Measurements from ENCODE around the gene SLC22A23.

SLC22A23 gene

DNA sequence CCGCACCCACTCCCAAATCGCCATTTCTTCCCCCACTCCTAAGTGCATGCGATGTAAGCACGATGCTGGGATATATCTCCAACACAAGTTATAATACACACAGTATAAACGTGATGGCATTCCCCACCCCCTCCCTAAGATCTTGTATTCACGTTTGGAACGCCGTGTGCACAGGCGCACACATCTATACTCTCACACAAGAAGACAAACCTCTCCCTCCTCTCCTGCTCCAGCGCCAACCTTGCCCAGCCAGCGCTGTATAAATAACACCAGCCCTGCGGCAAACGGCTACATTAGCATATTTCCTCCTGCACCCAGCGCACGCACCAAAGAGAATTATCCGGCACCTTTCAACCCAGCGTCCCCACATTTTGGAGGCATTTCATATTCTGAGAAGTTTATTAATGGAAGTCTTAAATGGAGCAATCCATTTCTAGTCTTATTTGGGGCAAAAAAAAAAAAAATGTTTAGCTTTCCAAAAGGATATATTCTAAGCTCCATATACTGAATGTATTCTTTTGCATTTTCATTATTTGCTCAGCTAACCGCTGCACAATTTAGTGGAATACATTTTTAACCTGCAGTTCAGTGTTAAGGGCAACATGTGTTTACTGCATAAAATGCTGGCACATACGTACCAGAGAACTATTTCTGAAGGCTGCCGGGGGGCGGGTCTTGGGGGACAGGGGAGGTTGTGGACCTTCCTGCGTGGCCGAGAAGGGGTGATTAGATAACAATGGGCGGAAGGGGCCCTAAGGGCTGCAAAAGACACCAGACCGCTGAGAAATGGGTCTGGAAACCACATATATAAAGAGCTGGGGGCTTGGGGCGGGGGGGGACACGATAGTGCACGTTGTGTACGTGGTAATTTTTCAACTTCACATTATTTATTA lies 1.1 kb upstream of the SLC22A23 start:
- H3K36me3 Mint-ChIP-seq (ENCODE audit: low read depth), result no peaks in the 10 kb centered on the region
- peak overlapping the region; percentile 65 for H3K27ac Mint-ChIP-seq
- H3K9me3 Mint-ChIP-seq, result no peaks in the 10 kb centered on the region
- H3K27me3 Mint-ChIP-seq (ENCODE audit: low read depth), result peaks cover 48% of the 10 kb centered on the region
- no peak for DNase-seq (ENCODE audit: low spot score)
- H3K4me1 Mint-ChIP-seq (ENCODE audit: low read depth), result peaks cover 6% of the 10 kb centered on the region
- H3K4me3 Mint-ChIP-seq, result peak overlapping the region; percentile 84

DNA sequence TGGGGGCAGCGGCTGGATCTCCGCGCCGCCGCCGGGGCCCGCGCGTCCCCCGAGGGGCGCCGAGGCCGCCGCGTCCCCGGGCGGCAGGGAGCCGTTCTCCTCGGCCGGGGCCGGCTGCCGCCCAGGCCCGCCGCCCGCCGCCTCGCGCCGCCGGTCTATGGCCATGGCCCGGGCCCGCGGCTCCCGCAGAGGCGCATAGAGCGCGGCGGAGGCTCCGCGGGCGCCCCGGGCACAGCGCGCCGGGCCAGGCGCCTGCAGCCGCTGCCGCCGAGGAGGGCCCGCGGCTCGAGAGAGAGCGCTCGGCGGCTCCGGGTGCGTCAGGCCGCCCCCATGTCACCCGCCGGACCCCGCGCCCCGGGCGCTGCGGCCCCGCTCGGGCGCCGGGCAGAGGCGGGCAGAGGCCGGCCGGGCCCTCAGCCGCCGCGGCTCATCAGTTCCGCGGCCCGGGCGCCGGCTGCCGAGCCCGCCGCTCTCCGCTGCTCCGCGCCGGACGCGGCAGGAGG lies 404 bp downstream of the SLC22A23 start:
- no peak overlapping the region for H3K4me3 Mint-ChIP-seq
- H3K9me3 Mint-ChIP-seq, result no peaks in the 10 kb centered on the region
- no peaks in the 10 kb centered on the region for H3K36me3 Mint-ChIP-seq (ENCODE audit: low read depth)
- DNase-seq (ENCODE audit: low spot score), result peak; percentile 9
- peaks cover 49% of the 10 kb centered on the region for H3K27me3 Mint-ChIP-seq (ENCODE audit: low read depth)
- peaks cover 6% of the 10 kb centered on the region for H3K4me1 Mint-ChIP-seq (ENCODE audit: low read depth)
- H3K27ac Mint-ChIP-seq, result no peak overlapping the region

DNA sequence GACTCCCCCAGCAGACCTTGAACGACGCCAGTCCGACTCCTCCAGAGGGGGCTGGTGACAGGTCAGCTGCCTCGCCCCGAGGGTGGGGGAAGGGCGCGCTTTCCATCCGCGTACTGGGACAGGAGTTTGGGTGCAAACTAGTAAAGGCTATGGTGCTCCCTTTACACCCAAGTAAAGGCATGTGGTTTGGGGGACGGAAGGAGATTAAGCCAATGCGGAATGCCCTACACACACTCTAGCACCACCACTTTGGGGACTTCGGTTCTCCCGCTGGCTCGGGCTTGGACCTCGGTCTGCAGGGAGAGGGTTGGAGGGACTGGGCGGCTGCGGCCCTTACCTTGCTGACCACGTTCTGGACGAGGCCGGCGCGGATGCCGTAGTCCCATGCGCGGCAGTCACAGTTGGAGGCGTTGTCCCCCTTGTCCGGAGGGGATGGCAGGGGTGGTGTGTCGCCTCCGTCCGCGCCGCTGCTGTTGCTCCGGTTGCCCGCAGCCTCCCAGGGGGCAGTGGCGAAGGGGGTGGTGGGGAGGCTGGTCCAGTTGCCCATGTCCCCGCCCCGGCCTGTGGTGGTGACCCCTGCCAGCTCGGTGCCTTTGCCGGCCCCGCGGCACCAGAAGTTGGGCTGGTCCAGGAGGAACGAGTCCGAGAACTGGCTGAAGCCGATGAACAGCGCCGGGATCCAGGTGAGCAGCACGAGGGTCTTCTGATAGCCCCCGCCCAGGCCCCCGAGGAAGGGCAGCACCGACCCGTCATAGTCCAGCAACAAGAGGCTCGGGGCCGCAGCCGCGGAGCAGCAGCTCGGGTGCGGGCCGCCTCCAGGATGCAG lies 1.1 kb downstream of the SLC22A23 start:
- Mint-ChIP-seq H3K27ac (no peak overlapping the region), H3K4me3 (no peak overlapping the region), H3K4me1 (ENCODE audit: low read depth) (peaks cover 6% of the 10 kb centered on the region), H3K27me3 (ENCODE audit: low read depth) (peaks cover 47% of the 10 kb centered on the region), H3K9me3 (no peaks in the 10 kb centered on the region), H3K36me3 (ENCODE audit: low read depth) (no peaks in the 10 kb centered on the region)
- DNase-seq (ENCODE audit: low spot score), result no peak

DNA sequence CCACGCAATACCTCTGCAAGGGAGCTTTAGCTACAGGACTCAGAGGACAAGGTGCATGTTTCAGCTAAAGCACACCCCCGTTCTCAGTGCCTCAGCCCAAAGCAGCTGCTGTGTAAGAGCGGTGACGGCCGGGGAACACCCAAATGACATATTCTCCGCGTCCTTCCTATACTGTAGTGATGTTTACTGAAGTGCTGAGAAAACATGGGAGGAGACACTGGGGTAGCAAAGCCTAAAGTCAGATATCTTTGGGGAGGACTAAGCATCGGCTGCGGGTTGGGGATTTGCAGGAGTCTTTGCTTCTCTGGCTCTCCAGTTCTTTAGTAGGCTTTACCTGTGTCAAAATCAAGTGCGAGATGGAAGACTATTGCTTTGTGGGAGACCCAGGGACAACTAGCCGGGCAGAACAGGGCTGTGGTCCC lies 1.7 kb downstream of the SLC22A23 start:
- Mint-ChIP-seq H3K36me3 (ENCODE audit: low read depth) (no peaks in the 10 kb centered on the region), H3K9me3 (no peaks in the 10 kb centered on the region), H3K4me3 (no peak overlapping the region), H3K27me3 (ENCODE audit: low read depth) (peaks cover 44% of the 10 kb centered on the region), H3K27ac (no peak overlapping the region), H3K4me1 (ENCODE audit: low read depth) (peaks cover 6% of the 10 kb centered on the region)
- no peak for DNase-seq (ENCODE audit: low spot score)

DNA sequence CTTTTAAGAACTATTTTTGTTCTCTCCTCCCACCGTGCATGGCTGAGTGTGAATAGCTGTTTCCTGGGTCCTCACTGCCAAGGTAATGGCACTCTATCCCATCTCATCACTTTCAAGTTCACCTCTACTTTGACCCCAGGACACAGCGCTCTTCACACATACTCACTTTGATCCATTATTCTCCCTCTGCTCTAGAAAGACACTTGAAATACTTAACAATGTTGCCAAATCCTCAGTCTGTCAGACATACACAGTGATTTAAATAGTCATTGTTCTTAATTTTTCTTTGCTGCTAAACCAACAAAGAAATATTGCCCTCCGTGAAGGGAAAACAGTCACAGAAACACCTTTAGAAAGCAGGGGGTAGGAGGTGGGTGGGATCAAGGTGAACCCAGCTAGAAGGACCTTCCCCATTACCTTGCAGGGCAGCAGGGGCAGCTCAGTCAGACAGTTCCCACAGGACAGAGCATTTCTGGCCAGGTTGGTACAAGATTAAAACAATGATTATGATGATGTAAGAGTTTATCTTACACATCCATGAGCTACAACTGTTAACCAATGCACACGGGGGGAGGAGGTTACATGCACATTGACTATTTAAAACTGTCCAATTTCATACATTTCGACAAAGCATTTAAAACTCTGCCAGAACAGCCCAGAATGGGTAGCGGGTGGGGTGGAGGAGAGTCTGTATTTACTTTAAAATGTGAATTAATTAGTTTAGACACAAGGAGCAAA lies 2.4 kb downstream of the SLC22A23 start:
- Mint-ChIP-seq H3K4me3 (no peak overlapping the region), H3K36me3 (ENCODE audit: low read depth) (no peaks in the 10 kb centered on the region), H3K9me3 (no peaks in the 10 kb centered on the region), H3K27me3 (ENCODE audit: low read depth) (peaks cover 42% of the 10 kb centered on the region), H3K4me1 (ENCODE audit: low read depth) (peaks cover 6% of the 10 kb centered on the region), H3K27ac (no peak overlapping the region)
- DNase-seq (ENCODE audit: low spot score), result no peak

DNA sequence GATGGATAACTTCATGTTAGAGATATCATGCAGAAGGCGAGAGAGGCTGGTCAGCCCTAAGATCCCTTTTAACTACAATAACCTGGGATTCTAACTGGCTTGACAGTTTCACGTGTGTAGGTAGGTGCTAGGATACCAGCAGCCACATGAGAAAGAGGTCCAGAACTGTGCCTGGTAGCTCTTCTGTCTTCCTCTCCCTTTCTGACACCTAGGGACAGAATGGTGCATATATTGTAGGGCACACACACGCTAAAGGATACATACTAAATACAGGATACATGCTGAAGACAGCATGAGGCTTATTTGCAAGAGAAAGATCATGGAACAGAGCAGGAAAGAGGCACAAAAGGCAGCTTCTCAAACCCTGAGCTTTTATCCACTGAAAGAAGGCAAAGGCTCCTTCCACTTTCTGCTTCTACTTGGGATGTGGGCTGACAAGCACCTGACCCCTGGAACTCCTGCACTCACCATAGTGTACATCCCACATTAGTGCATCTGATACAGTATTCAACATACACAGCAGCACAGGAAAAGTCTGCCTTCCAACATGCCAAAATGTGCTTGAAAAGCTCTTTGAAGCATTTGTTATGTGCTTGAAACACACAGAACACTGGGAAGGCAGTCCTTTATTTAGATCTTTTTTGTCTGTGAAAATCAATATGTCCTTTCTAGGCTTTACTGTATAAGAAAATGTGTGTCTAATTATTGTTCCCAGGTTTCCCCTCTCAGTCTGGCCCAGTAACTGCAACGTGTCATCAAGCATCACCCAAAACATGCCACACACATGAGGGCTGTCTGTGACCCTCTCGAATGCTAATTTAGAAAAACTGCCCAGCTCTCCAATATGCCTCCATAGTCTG lies 3.2 kb downstream of the SLC22A23 start:
- no peak for DNase-seq (ENCODE audit: low spot score)
- H3K4me3 Mint-ChIP-seq, result no peak overlapping the region
- H3K27me3 Mint-ChIP-seq (ENCODE audit: low read depth), result peaks cover 34% of the 10 kb centered on the region
- H3K4me1 Mint-ChIP-seq (ENCODE audit: low read depth), result peaks cover 8% of the 10 kb centered on the region
- H3K27ac Mint-ChIP-seq, result no peak overlapping the region
- no peaks in the 10 kb centered on the region for H3K36me3 Mint-ChIP-seq (ENCODE audit: low read depth)
- H3K9me3 Mint-ChIP-seq, result no peaks in the 10 kb centered on the region

DNA sequence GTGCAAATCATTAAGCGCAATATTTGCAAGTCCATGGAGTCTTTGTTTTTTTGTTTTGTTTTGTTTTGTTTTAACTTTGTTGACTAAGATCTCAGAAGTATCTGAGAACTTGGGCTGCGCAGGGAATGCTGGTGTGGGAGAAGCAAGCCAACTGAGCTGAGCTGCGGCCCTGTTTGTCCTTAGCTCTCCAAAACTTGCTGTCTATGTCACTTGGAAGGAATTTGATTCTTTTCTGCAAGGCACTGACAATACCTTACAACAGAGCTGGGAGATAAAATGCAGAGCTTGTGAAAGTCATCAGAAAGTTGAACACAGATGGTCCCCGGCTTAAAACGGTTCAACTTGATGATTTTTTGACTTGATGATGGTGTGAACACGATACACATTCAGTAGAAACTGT lies 5.4 kb downstream of the SLC22A23 start:
- H3K4me3 Mint-ChIP-seq, result no peak overlapping the region
- H3K4me1 Mint-ChIP-seq (ENCODE audit: low read depth), result peaks cover 2% of the 10 kb centered on the region
- no peaks in the 10 kb centered on the region for H3K9me3 Mint-ChIP-seq
- DNase-seq (ENCODE audit: low spot score), result no peak
- H3K27ac Mint-ChIP-seq, result no peak overlapping the region
- no peaks in the 10 kb centered on the region for H3K36me3 Mint-ChIP-seq (ENCODE audit: low read depth)
- peaks cover 26% of the 10 kb centered on the region for H3K27me3 Mint-ChIP-seq (ENCODE audit: low read depth)

DNA sequence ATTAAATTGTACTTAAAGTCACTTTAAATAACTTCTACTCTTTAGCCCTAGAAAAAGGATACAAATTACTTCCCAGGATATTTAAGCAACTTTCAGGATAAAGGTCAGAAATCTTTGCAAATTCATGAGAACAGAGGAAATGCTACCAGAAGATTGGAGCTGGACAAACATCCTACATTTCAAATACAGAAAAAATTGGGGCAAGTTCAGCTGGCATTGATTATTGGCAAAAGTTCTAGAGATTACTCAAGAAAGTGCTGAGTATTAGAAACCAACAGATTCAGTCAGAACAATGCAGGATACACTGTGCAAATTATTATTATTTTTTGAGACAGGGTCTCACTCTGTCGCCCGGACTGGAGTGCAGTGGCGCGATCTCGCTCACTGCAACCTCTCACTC lies 6.0 kb downstream of the SLC22A23 start:
- no peaks in the 10 kb centered on the region for H3K9me3 Mint-ChIP-seq
- peaks cover 26% of the 10 kb centered on the region for H3K27me3 Mint-ChIP-seq (ENCODE audit: low read depth)
- no peak for DNase-seq (ENCODE audit: low spot score)
- no peak overlapping the region for H3K27ac Mint-ChIP-seq
- H3K4me3 Mint-ChIP-seq, result no peak overlapping the region
- no peaks in the 10 kb centered on the region for H3K36me3 Mint-ChIP-seq (ENCODE audit: low read depth)
- H3K4me1 Mint-ChIP-seq (ENCODE audit: low read depth), result peaks cover 2% of the 10 kb centered on the region

DNA sequence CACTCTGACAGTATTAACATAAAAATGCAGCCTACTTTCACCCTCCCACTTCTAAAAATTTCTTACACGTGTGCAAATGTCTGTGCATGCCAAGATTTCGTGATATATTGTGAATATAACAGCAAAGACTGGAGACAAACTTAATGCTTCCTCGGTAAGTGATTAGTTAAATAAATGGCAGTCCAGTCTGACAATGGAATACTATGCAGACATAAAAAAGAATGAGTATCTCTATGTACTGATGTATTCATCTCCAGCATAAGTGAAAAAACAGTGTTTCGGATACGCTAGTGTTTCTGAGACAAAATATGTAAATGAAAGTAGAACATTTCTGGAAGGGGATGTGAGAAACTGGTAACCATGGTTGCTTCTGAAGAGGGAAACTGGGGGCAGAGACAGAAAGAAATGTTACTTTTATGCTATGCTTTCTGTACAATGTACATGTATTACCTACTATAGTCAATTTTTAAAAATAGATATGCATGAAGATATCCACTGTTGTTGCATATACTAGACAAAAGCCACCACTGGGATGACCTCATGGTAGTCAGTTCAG lies 7.0 kb downstream of the SLC22A23 start:
- Mint-ChIP-seq H3K27ac (no peak overlapping the region), H3K36me3 (ENCODE audit: low read depth) (no peaks in the 10 kb centered on the region)

DNA sequence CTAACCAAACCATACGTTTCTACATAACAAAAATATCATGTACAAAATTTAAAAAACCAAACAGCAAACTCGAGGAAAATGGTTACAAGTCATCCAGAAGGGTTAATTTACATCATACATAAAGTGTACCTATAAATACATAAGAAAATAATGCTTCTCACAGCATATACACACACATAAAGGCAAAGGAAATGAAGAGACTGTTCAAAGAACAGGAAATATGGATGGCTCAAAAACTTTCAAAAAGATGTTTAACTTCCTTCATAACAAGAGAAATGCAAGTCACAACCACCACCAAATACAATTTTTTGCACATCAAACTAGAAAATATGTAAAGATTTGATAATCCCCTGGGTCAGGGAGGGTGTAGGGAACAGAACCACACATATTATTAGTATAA lies 7.5 kb downstream of the SLC22A23 start:
- no peak overlapping the region for H3K4me3 Mint-ChIP-seq
- DNase-seq (ENCODE audit: low spot score), result no peak
- H3K4me1 Mint-ChIP-seq (ENCODE audit: low read depth), result peaks cover 2% of the 10 kb centered on the region
- no peak overlapping the region for H3K27ac Mint-ChIP-seq
- H3K36me3 Mint-ChIP-seq (ENCODE audit: low read depth), result no peaks in the 10 kb centered on the region
- peaks cover 26% of the 10 kb centered on the region for H3K27me3 Mint-ChIP-seq (ENCODE audit: low read depth)
- no peaks in the 10 kb centered on the region for H3K9me3 Mint-ChIP-seq

More for the DNA sequence above, 7.0 kb downstream of the SLC22A23 start:
- Mint-ChIP-seq H3K27me3 (ENCODE audit: low read depth) (peaks cover 26% of the 10 kb centered on the region), H3K9me3 (no peaks in the 10 kb centered on the region), H3K4me3 (no peak overlapping the region), H3K4me1 (ENCODE audit: low read depth) (peaks cover 2% of the 10 kb centered on the region)
- DNase-seq (ENCODE audit: low spot score), result no peak

DNA sequence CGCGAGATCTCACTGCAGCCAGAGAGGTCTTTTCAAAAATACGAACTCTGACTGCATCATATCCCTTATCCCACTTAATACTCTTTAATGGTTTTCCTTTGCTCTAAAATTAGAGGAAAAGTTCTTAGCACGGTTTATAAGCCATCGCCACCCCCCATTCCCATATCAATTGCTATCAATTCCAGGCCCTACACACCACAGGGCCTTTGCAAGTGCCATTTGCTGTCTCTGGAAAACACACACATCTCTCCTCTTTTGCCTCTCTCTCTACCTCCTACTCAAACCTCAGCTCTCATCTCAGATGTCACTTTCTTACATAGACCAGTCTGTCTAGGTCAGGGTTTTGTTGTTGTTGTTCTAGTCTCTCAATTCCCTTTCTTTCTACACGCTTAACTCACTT lies 9.8 kb downstream of the SLC22A23 start:
- H3K36me3 Mint-ChIP-seq (ENCODE audit: low read depth), result no peaks in the 10 kb centered on the region
- DNase-seq (ENCODE audit: low spot score), result no peak
- no peak overlapping the region for H3K4me3 Mint-ChIP-seq
- peaks cover 2% of the 10 kb centered on the region for H3K4me1 Mint-ChIP-seq (ENCODE audit: low read depth)
- no peak overlapping the region for H3K27ac Mint-ChIP-seq
- no peaks in the 10 kb centered on the region for H3K9me3 Mint-ChIP-seq
- peaks cover 18% of the 10 kb centered on the region for H3K27me3 Mint-ChIP-seq (ENCODE audit: low read depth)

DNA sequence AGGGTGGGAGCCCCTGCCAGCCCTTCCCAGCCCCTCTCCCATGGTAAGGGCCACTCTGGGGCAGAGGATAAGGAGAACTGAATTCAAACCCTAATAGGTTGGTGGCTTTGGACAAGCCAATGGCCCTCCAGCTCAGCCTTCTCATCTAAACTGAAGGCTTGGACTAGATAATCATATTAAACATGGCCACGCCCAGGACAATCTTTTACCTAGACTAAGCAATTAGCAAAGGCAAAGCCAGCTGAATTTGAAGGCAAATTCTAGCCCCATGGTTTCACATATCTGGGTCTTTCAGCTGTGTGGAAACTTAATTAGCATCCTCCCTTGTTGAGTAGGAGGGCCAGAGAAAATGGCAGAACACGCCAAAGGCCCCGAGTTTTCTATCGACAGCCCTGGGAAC lies 10.7 kb downstream of the SLC22A23 start:
- H3K36me3 Mint-ChIP-seq (ENCODE audit: low read depth), result no peaks in the 10 kb centered on the region
- H3K4me3 Mint-ChIP-seq, result no peak overlapping the region
- H3K4me1 Mint-ChIP-seq (ENCODE audit: low read depth), result peaks cover 2% of the 10 kb centered on the region
- H3K27ac Mint-ChIP-seq, result no peak overlapping the region
- H3K9me3 Mint-ChIP-seq, result no peaks in the 10 kb centered on the region
- peaks cover 12% of the 10 kb centered on the region for H3K27me3 Mint-ChIP-seq (ENCODE audit: low read depth)
- no peak for DNase-seq (ENCODE audit: low spot score)

Measured in T-helper 2 cell treated with Interferon-gamma antibody and Interleukin-4, amounts not matched to agents 5 μg/mL and 100 μg/mL, for 36 hours (primary cell).